Measurements from ENCODE around the gene HID1. TPM values are rescaled to one million over a fixed set of nuclear protein-coding genes. Genes with fewer than 3 reads are reported as not detected.

Gene HID1
- total and polyA plus RNA-seq, 2 donors from 2014 or later, result 13.6 to 32.6 TPM

DNA sequence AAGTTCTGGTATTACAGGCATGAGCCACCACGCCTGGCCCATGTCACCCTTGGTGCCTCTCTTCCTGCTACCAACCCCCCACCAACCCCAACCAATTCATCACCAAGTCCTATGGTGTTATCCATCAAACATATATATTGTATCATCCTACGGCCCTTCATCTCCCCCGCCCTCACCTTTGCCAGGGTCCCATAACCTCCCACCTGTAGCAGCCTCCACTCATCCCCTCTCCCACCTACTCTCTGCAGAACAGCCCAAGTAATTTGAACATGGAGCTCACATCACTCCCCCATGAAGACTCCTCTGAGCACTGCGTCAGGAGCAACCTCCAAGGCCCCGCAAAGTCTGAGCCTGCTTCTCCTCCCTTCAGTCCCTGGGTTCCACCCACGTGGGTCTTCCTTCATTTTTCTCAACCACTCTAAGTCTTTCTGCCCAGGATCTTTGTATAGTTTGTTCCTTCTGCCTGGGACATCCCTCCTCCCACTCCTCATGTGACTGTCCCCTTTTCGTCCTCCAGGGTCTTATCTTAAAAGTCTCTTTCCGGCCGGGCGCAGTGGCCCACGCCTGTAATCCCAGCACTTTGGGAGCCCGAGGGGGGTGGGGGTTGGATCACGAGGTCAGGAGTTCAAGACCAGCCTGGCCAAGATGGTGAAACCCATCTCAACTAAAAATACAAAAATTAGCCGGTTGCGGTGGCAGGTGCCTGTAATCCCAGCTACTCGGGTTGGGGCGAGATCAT lies 7.0 kb upstream of the HID1 start:
- Histone ChIP-seq H3K4me3 (ENCODE audit: low read length in 3 of 3) (no peak overlapping the region), H3K27ac (ENCODE audit: low read depth in 2 of 2, low read length in 2 of 2) (no peak overlapping the region), H3K36me3 (ENCODE audit: control insufficient read depth in 2 of 3, insufficient read depth in 3 of 3, low read length in 3 of 3) (no peaks in the 10 kb centered on the region), H3K4me1 (ENCODE audit: control insufficient read depth in 2 of 3, insufficient read depth in 2 of 3, low read depth in 1 of 3, low read length in 3 of 3) (peaks cover 0 to 5% (median 5%) of the 10 kb centered on the region in 3 donors), H3K9ac (ENCODE audit: low read length in 3 of 3) (no peak overlapping the region), H3K27me3 (ENCODE audit: control insufficient read depth, insufficient read depth, low read length) (no peaks in the 10 kb centered on the region), H3K9me3 (ENCODE audit: control insufficient read depth in 2 of 3, insufficient read depth in 1 of 3, low read length in 3 of 3) (no peaks in the 10 kb centered on the region)
- DNase-seq (no peak), FAIRE-seq (no peak)
- intact Hi-C loops (cut with DNase I), result no loop called here
- TF ChIP-seq, protein P1, sequence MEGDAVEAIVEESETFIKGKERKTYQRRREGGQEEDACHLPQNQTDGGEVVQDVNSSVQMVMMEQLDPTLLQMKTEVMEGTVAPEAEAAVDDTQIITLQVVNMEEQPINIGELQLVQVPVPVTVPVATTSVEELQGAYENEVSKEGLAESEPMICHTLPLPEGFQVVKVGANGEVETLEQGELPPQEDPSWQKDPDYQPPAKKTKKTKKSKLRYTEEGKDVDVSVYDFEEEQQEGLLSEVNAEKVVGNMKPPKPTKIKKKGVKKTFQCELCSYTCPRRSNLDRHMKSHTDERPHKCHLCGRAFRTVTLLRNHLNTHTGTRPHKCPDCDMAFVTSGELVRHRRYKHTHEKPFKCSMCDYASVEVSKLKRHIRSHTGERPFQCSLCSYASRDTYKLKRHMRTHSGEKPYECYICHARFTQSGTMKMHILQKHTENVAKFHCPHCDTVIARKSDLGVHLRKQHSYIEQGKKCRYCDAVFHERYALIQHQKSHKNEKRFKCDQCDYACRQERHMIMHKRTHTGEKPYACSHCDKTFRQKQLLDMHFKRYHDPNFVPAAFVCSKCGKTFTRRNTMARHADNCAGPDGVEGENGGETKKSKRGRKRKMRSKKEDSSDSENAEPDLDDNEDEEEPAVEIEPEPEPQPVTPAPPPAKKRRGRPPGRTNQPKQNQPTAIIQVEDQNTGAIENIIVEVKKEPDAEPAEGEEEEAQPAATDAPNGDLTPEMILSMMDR (IDR thresholded peaks at IDR 0.05; ENCODE audit: borderline replicate concordance, extremely low read depth, insufficient read depth), result no peak

DNA sequence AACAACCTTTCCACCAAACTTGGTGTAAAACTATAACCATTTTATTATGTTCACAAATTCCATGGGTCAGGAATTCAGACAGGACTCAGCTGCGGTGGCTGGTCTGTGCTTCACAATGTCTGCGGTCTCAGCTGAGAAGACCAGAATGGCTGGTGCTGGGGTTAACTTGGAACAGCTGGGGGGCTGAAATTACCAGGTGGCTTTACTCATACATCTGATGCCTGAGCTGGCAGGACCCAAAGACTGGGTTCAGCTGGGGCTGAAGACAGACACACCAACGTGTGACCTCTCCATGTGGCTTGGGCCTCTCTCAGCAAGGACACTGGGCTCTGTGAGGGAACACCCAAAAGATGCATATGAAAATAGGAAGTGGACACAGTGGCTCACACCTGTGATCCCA lies 5.7 kb upstream of the HID1 start:
- FAIRE-seq (no peak), DNase-seq (no peak)
- Histone ChIP-seq H3K27me3 (ENCODE audit: control insufficient read depth, insufficient read depth, low read length) (no peaks in the 10 kb centered on the region), H3K9ac (ENCODE audit: low read length in 3 of 3) (no peak overlapping the region), H3K9me3 (ENCODE audit: control insufficient read depth in 2 of 3, insufficient read depth in 1 of 3, low read length in 3 of 3) (no peaks in the 10 kb centered on the region), H3K4me3 (ENCODE audit: low read length in 3 of 3) (no peak overlapping the region), H3K27ac (ENCODE audit: low read depth in 2 of 2, low read length in 2 of 2) (no peak overlapping the region), H3K4me1 (ENCODE audit: control insufficient read depth in 2 of 3, insufficient read depth in 2 of 3, low read depth in 1 of 3, low read length in 3 of 3) (peaks cover 0 to 5% (median 5%) of the 10 kb centered on the region in 3 donors), H3K36me3 (ENCODE audit: control insufficient read depth in 2 of 3, insufficient read depth in 3 of 3, low read length in 3 of 3) (no peaks in the 10 kb centered on the region)
- TF ChIP-seq, protein P1 (IDR thresholded peaks at IDR 0.05; ENCODE audit: borderline replicate concordance, extremely low read depth, insufficient read depth), result no peak
- intact Hi-C loops (cut with DNase I), result no loop called here

DNA sequence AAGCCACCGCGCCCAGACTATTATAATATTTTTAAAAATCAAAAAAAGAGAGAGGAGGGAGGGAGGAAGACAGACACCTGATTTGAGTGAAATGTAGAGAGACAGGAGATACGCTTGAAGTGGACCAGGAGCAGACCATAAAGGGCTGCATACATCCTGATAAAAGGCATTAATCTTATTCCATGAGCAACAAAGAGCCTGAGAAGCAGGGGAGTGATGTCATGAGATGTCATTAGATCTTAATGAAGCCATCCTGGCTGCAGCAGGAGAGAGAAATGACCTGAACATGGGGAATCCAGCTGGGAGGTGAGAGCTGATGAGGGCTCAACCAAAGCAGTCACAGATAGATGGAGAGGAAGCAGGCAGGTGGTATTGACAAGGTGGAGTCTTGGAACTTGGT lies 5.2 kb upstream of the HID1 start:
- FAIRE-seq, result no peak
- Histone ChIP-seq H3K27me3 (ENCODE audit: control insufficient read depth, insufficient read depth, low read length) (no peaks in the 10 kb centered on the region), H3K9me3 (ENCODE audit: control insufficient read depth in 2 of 3, insufficient read depth in 1 of 3, low read length in 3 of 3) (no peaks in the 10 kb centered on the region), H3K27ac (ENCODE audit: low read depth in 2 of 2, low read length in 2 of 2) (no peak overlapping the region), H3K9ac (ENCODE audit: low read length in 3 of 3) (no peak overlapping the region), H3K4me3 (ENCODE audit: low read length in 3 of 3) (no peak overlapping the region), H3K36me3 (ENCODE audit: control insufficient read depth in 2 of 3, insufficient read depth in 3 of 3, low read length in 3 of 3) (no peaks in the 10 kb centered on the region), H3K4me1 (ENCODE audit: control insufficient read depth in 2 of 3, insufficient read depth in 2 of 3, low read depth in 1 of 3, low read length in 3 of 3) (peaks cover 0 to 10% (median 5%) of the 10 kb centered on the region in 3 donors)
- no peak for DNase-seq
- TF ChIP-seq, protein P1 (IDR thresholded peaks at IDR 0.05; ENCODE audit: borderline replicate concordance, extremely low read depth, insufficient read depth), result no peak
- intact Hi-C loops (cut with DNase I), result no loop called here

Data from kidney (tissue), 14 donors.